NCI-H146 (cell line): ENCODE measurements around the gene SERPINA5.

Experiments used
- DNase-seq: peaks from one replicate; lab custom pipeline; 2025; lab: John Stamatoyannopoulos, UW

SERPINA5 gene

DNA sequence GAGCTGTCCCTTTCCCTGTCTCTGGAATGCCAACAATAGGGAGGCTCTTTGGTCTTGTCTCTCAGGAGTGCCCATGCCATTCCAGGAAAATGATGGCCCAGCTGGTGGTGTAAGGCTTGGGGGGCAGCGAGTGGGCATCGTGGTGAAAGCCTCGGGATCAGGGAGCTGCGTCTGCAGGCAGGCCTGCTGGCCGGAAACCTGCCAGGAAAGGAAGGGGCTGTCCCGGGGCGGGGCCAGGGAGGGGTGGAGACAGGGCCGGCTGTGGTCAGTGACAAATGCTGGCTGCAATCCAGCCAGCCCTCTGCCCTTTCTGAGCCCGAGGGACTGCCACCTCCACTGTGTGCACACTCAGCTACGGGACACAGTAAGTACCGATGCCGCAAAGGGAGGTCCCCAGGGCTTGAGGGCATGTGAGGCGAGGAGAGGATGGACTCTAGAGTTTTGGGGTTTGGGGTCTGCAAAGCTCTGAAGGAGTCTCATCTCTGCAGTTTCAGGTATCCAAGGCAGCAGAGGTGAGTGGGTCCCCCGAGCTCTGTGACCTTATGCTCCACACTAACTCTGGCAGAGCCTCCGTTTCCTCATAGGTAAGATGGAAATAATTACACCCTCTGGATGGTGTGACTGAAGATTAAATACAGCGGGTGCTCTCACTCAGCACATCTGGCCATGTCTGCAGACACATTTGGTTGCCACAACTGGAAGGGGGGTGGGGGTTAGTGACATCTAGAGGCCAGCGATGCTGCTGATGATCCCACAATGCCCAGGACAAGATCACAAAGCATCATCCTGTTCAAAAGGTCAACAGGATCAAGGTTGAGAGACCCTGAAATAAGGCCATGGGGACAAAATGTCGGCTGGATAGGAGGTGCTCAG, at the start of gene SERPINA5:
Gene SERPINA5, plus strand, starts transcription at position 300 of the 873 bp plus-strand sequence. CDS start 5,937 bp downstream, outside the sequence.
- DNase-seq, result no peak

- no peak for DNase-seq
Observed at GRCh38 chr14:94532447-94532846, 48.8 kb upstream of the SERPINA5 start.

GRCh38 chr14:94535506-94535905, 45.7 kb upstream of the SERPINA5 start:
- DNase-seq, result no peak

DNA sequence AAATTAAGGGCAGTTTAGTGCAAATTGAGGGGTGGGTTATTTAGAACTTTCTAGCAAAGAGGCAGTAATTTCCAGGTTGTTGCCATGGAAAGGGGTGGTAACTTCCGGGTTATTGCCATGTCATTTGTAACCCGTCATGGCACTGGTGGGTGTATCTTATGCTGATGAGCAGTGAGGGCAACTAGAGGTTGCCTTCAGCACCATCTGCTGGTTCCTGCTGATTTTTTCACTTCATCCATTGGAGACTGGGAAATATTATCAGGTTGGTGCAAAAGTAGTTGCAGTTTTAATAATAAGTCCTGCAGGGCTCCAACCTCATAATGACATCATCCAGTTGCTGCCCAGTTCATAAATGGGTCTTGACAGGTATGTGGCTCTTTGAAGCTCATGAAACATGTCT, 44.4 kb upstream of the SERPINA5 start:
- DNase-seq, result no peak

- DNase-seq, result no peak
Observed at GRCh38 chr14:94538070-94538740, 43.0 kb upstream of the SERPINA5 start.

DNA sequence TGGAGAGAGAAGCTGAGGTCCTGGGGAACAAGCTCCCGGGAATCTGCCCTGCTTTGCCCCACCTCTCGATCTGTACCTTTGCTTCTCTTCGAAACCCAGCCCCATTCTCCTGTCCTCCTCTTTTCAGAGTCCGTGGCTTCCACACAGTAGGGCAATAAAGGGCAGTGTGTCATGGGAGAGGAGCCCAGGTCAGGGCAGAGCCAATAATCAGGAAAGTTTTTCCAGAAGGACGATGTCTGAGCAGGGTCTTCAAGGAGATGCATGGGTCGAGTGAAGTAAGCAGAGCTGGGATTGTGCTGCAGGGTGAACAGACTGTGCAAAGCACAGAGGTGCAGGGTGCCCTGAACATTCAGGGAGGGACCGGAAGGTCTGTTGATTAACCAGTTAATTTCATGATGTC, 42.0 kb upstream of the SERPINA5 start:
- no peak for DNase-seq

DNA sequence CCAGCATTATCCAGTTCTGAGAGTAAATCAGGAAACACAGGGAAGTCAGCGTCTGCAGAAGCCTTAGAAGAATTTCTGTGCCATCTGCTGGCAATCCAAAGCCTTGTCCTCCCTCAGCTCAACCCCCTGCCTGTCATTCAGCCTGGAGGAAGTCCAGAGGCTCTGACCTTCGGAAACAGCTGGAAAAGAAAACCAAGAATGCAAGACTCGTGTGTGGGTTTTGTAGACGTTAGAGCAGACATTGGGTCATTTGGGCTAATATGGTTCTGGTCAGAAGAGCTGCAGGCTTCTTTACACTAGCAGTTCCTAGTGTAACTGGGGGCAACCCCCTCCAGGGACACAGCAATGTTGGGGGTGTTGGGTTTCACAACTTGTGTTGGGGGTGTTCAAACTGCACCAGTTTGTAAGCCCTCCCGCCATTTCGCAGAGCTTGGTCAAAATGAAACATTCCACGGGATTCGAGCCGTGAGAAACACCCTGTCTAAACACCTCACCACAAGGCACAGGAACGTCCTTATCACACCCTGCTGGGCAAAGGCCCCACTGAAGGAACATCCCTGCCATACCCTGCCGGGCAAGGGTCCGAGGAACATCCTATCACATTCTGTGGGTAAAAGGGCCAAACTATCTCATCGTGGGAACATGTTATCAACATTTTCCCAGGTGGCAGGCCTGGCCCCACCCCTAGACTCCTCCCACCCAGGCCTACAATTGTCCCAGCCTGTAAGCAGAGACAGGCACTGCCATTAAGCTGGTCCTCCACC, 41.0 kb upstream of the SERPINA5 start:
- no peak for DNase-seq

- DNase-seq, result no peak
Observed at GRCh38 chr14:94541234-94541975, 39.8 kb upstream of the SERPINA5 start.

- DNase-seq, result no peak
Observed at GRCh38 chr14:94542111-94542810, 39.0 kb upstream of the SERPINA5 start.

GRCh38 chr14:94542811-94543440, 38.3 kb upstream of the SERPINA5 start:
- DNase-seq, result no peak

GRCh38 chr14:94543449-94544124, 37.6 kb upstream of the SERPINA5 start:
- DNase-seq, result no peak

- no peak for DNase-seq
Observed at GRCh38 chr14:94544726-94545125, 36.5 kb upstream of the SERPINA5 start.

- no peak for DNase-seq
Observed at GRCh38 chr14:94545131-94545841, 35.9 kb upstream of the SERPINA5 start.

- no peak for DNase-seq
Observed at GRCh38 chr14:94547151-94547680, 34.0 kb upstream of the SERPINA5 start.

DNA sequence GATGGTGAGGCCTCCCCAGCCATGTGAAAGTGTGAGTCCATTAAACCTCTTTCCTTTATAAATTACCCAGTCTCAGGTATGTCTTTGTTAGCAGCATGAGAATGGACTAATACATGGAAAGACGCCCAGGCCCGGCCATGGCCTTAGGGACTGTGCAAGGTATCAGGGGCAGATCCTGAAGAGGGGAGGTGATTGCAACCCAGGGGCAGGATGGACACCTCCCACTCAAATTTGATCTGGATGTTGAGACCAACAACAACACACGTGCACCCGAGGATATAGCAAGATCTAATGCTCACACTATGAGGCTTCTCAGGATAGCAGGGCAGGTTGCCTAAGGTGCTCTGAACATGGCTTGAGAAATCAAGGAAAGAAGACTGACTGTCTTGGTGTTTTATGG, 33.5 kb upstream of the SERPINA5 start:
- DNase-seq, result no peak

GRCh38 chr14:94548131-94548998, 32.9 kb upstream of the SERPINA5 start:
- no peak for DNase-seq

GRCh38 chr14:94548999-94549985, 31.9 kb upstream of the SERPINA5 start:
- DNase-seq, result no peak
